Measurements from ENCODE around the gene CRLF1. TPM values are rescaled to one million over a fixed set of nuclear protein-coding genes. Genes with fewer than 3 reads are reported as not detected.

The CRLF1 gene
- total RNA-seq, 4 donors from 2014 or later: 14.9 to 61.6 (median 35.3) TPM

GRCh38 chr19:18620311-18620710, 13.7 kb upstream of the CRLF1 start:
- H3K27ac ChIP-seq: no peak overlapping the region
- no peaks in the 10 kb centered on the region for H3K4me1 ChIP-seq
- TF ChIP-seq CTCF (IDR thresholded peaks at IDR 0.05 in 4 of 5, conservative IDR thresholded peaks at IDR 0.05 in 1 of 5) (no peak), POLR2A (IDR thresholded peaks at IDR 0.05) (no peak)
- ATAC-seq: no peak
- DNase-seq: no peak
- peaks cover 0 to 9% (median 3%) of the 10 kb centered on the region in 3 donors for H3K27me3 ChIP-seq
- H3K4me3 ChIP-seq: no peak overlapping the region
- intact Hi-C loops (cut with DNase I; ENCODE audit: low total_unique reads): no loop called here
- in situ Hi-C loops (cut with MboI; ENCODE audit: low sequenced_read_pairs in 4 of 4): no loop called here
- no peaks in the 10 kb centered on the region for H3K36me3 ChIP-seq
- no peaks in the 10 kb centered on the region for H3K9me3 ChIP-seq

- intact Hi-C loops (cut with DNase I; ENCODE audit: low total_unique reads) (no loop called here), in situ Hi-C loops (cut with MboI; ENCODE audit: low sequenced_read_pairs in 4 of 4) (no loop called here)
- Histone ChIP-seq H3K27ac (no peak overlapping the region), H3K9me3 (no peaks in the 10 kb centered on the region), H3K27me3 (peaks cover 15 to 25% (median 16%) of the 10 kb centered on the region in 3 donors), H3K4me1 (peaks cover 0 to under 1% of the 10 kb centered on the region in 2 donors), H3K4me3 (no peak overlapping the region), H3K36me3 (no peaks in the 10 kb centered on the region)
- ATAC-seq (no peak), DNase-seq (no peak)
- TF ChIP-seq CTCF (IDR thresholded peaks at IDR 0.05 in 4 of 5, conservative IDR thresholded peaks at IDR 0.05 in 1 of 5) (no peak), POLR2A (IDR thresholded peaks at IDR 0.05) (no peak)
These were observed 11.6 kb upstream of the CRLF1 start for GRCh38 chr19:18618236-18618635.

GRCh38 chr19:18617562-18617961, 11.0 kb upstream of the CRLF1 start:
- DNase-seq: no peak
- Histone ChIP-seq H3K36me3 (no peaks in the 10 kb centered on the region), H3K27me3 (peaks cover 21 to 30% (median 23%) of the 10 kb centered on the region in 3 donors), H3K4me1 (peaks cover 0 to 5% of the 10 kb centered on the region in 2 donors), H3K27ac (no peak overlapping the region), H3K4me3 (no peak overlapping the region), H3K9me3 (no peaks in the 10 kb centered on the region)
- ATAC-seq: no peak
- TF ChIP-seq CTCF (IDR thresholded peaks at IDR 0.05 in 4 of 5, conservative IDR thresholded peaks at IDR 0.05 in 1 of 5) (no peak), POLR2A (IDR thresholded peaks at IDR 0.05) (no peak)
- in situ Hi-C loops (cut with MboI; ENCODE audit: low sequenced_read_pairs in 4 of 4): no loop called here
- intact Hi-C loops (cut with DNase I; ENCODE audit: low total_unique reads): no loop called here

GRCh38 chr19:18616023-18616422, 9.4 kb upstream of the CRLF1 start:
- DNase-seq: no peak
- Histone ChIP-seq H3K27me3 (peaks cover 37 to 45% (median 37%) of the 10 kb centered on the region in 3 donors), H3K4me1 (peaks cover 0 to 17% of the 10 kb centered on the region in 2 donors), H3K9me3 (no peaks in the 10 kb centered on the region), H3K4me3 (no peak overlapping the region), H3K36me3 (no peaks in the 10 kb centered on the region), H3K27ac (no peak overlapping the region)
- intact Hi-C loops (cut with DNase I; ENCODE audit: low total_unique reads) (no loop called here), in situ Hi-C loops (cut with MboI; ENCODE audit: low sequenced_read_pairs in 4 of 4) (no loop called here)
- TF ChIP-seq CTCF (IDR thresholded peaks at IDR 0.05 in 4 of 5, conservative IDR thresholded peaks at IDR 0.05 in 1 of 5) (no peak), POLR2A (IDR thresholded peaks at IDR 0.05) (no peak)
- ATAC-seq: no peak

All from gastrocnemius medialis (tissue), 4 donors.